ENCODE data around the gene JPH3. TPM values are rescaled to one million over a fixed set of nuclear protein-coding genes. Genes with fewer than 3 reads are reported as not detected.

JPH3 gene
- total RNA-seq, 1 donor from 2014 or later = 0.16 TPM

DNA sequence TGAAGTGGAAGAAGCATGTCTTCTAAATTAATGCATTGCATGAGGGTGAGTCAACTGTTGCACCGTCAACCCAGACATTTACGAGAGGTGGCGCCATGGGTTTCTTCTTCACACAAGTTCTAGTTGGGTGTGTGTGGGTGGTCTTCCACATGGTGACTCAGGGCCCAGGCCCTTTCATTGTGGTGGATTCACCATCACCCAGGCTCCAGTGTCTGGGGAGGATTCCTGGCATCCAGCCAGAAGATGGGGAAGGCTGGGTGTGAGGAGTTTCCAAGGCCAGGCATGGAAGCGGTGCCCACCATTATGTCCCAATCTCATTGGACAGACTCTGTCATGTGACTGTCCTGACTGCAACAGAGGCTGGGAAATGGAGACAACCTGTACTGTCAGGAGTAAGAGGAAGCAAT, 21.4 kb upstream of the JPH3 start:
- intact Hi-C loops (cut with micrococcal nuclease) = no loop called here
- H3K36me3 Mint-ChIP-seq (ENCODE audit: low read depth) = no peaks in the 10 kb centered on the region

DNA sequence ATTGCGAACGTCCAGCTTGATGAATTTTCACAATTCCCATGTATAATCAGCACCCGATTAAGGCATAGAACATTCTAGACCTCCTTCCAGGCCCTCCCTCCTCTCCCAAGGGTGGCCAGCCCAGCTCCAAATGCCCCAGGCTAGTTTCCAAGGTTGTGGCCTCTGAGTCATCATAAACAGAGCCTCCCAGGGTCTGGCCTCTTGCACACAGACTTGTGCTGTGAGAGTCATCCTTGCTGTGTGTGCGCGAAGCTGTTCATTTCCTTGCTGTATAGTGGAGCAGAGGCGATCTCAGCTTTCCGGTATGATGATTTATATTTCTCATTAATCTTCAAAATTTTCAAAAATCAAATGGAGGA, 20.5 kb upstream of the JPH3 start:
- peaks cover 14% of the 10 kb centered on the region for H3K27me3 Mint-ChIP-seq (ENCODE audit: low read depth)

More for the DNA sequence above, 21.4 kb upstream of the JPH3 start:
- DNase-seq (ENCODE audit: low spot score) = no peak
- Mint-ChIP-seq H3K9me3 (no peaks in the 10 kb centered on the region), H3K4me1 (ENCODE audit: low read depth) (no peaks in the 10 kb centered on the region), H3K27ac (no peak overlapping the region), H3K4me3 (ENCODE audit: low read depth) (no peak overlapping the region), H3K27me3 (ENCODE audit: low read depth) (peaks cover 10% of the 10 kb centered on the region)

DNA sequence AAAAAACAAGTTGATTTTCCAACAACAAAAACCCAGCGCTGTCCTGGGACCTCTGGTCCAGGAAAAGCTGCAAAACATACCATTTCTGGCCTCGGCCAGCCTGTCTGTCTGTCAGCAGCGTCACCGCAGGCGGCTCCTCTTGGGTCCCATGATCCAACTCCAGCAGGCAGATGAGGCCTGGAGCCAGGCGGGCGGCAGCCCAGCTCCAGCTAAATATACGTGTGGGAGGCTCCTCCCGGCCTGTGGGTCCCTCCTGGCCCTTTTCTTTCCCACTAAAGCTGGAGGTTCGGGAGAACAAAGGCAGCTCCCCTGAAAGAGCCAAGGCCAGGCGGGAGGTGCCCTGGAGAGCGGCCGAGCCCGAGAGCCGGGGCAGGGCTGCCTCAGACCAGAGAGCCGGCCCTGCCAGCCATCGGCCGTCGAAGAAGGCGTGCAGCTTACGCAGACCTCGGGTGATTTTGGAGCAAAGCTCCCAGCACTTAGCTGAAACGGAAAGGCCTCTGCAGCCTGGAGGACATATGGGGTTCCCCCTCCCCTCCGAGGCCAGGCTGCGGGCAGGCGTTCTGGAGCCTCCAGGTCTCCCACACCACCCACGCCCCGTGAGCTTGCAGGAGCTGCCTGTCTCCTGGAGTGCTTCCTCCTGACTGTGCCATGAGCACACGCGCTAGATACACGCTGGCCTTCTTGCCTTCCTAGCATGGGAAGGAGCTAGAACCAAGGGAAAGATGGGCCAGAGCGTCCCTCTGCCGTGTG, 19.9 kb upstream of the JPH3 start:
- intact Hi-C loops (cut with micrococcal nuclease) = no loop called here
- Mint-ChIP-seq H3K27ac (no peak overlapping the region), H3K27me3 (ENCODE audit: low read depth) (peaks cover 14% of the 10 kb centered on the region), H3K9me3 (no peaks in the 10 kb centered on the region), H3K4me1 (ENCODE audit: low read depth) (no peaks in the 10 kb centered on the region), H3K36me3 (ENCODE audit: low read depth) (no peaks in the 10 kb centered on the region), H3K4me3 (ENCODE audit: low read depth) (no peak overlapping the region)
- no peak for DNase-seq (ENCODE audit: low spot score)

More for the DNA sequence above, 20.5 kb upstream of the JPH3 start:
- Mint-ChIP-seq H3K36me3 (ENCODE audit: low read depth) (no peaks in the 10 kb centered on the region), H3K9me3 (no peaks in the 10 kb centered on the region), H3K27ac (no peak overlapping the region), H3K4me3 (ENCODE audit: low read depth) (no peak overlapping the region), H3K4me1 (ENCODE audit: low read depth) (no peaks in the 10 kb centered on the region)
- DNase-seq (ENCODE audit: low spot score) = no peak
- intact Hi-C loops (cut with micrococcal nuclease) = no loop called here

DNA sequence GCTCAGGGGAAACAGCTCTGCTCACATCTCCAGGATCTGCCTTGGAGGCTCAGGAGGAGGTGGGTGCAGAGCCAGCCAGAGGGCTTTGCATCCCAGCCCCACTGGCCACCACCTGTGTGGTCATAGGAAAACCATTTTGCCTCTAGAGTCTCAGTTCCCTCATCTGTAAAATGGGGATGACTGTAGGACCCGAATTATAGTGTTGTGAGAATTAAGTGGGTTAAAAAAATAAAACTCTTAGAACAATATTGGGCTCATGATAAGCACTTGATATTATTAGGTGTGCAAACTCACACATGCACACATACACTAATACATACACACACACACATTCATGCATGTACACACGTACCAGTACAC, 19.4 kb upstream of the JPH3 start:
- Mint-ChIP-seq H3K36me3 (ENCODE audit: low read depth) (no peaks in the 10 kb centered on the region), H3K4me1 (ENCODE audit: low read depth) (no peaks in the 10 kb centered on the region), H3K4me3 (ENCODE audit: low read depth) (no peak overlapping the region), H3K27me3 (ENCODE audit: low read depth) (peaks cover 14% of the 10 kb centered on the region), H3K27ac (no peak overlapping the region), H3K9me3 (no peaks in the 10 kb centered on the region)
- no peak for DNase-seq (ENCODE audit: low spot score)
- intact Hi-C loops (cut with micrococcal nuclease) = no loop called here

DNA sequence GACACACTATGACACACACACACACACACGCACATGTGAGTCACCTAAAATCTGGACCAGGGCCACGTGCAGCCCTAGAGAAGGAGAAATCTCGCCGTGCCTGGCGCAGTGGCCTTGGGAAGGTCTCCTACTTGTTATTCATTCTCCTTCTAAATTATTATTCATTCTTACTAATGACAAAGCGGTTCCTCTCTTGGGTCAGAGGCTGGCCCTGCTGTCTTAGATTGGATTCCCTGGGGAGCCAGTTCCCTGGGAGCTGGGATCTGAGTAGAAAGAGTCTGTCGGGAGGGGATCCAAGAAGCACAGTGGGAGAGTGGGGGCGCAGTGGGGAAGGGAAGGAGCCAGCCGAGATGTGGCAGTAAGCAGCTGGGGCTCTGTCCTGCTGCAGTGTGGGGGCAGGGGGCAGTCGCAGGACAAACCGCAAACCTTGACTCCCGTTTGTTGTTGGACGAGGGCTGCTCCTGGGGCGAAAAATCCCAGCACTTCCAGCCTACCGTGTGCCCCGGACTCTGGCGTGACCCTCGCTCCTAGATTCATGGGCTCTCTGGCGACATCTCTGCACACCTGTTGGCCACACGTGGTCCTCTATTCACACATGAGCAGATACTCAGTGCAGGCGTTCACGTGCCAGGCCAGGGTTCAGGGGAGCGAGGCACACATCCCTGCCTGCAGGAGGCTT, 18.7 kb upstream of the JPH3 start:
- H3K4me3 Mint-ChIP-seq (ENCODE audit: low read depth) = no peak overlapping the region
- no peak for DNase-seq (ENCODE audit: low spot score)
- no peak overlapping the region for H3K27ac Mint-ChIP-seq
- H3K4me1 Mint-ChIP-seq (ENCODE audit: low read depth) = no peaks in the 10 kb centered on the region
- H3K36me3 Mint-ChIP-seq (ENCODE audit: low read depth) = no peaks in the 10 kb centered on the region
- no peaks in the 10 kb centered on the region for H3K9me3 Mint-ChIP-seq
- H3K27me3 Mint-ChIP-seq (ENCODE audit: low read depth) = peaks cover 15% of the 10 kb centered on the region
- intact Hi-C loops (cut with micrococcal nuclease) = no loop called here

DNA sequence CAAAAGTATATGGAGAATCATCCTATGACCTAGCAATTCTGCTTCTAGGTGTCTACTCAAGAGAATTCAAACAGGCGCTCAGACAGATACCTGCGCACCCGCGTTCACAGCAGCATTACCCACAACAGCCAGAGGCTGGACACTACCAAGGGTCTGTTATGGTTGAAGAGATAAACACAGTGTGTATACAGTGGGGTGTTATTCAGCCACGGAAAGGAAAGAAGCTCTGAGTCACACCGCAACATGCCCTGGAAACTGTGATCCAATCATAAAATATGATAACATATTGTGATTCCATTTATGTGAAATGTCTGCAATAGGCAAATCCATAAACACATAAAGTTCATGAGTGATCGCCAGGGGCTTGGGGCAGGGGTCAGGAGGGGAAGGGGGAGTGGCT, 18.0 kb upstream of the JPH3 start:
- Mint-ChIP-seq H3K9me3 (no peaks in the 10 kb centered on the region), H3K4me1 (ENCODE audit: low read depth) (no peaks in the 10 kb centered on the region), H3K27me3 (ENCODE audit: low read depth) (peaks cover 13% of the 10 kb centered on the region), H3K4me3 (ENCODE audit: low read depth) (no peak overlapping the region), H3K36me3 (ENCODE audit: low read depth) (no peaks in the 10 kb centered on the region), H3K27ac (no peak overlapping the region)
- DNase-seq (ENCODE audit: low spot score) = no peak
- intact Hi-C loops (cut with micrococcal nuclease) = no loop called here

DNA sequence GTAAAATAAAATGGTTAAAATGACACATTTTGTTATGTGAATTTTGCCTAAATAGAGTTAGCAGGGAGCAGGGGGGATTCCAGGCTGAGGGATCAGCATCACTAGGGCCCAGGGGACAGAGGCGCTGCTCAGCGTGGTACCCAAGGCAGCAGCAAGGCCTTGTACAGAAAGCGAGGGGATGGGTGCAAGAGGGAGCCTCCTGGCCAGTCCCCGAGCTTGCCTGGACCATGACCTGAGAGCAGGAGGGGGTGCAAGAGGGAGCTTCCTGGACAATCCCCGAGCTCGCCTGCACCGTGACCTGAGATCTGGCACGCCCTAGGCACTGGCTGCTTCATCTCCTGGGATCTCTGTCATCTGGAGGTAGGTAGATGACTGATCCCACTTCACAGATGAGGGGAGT, 17.3 kb upstream of the JPH3 start:
- no peak for DNase-seq (ENCODE audit: low spot score)
- peaks cover 15% of the 10 kb centered on the region for H3K27me3 Mint-ChIP-seq (ENCODE audit: low read depth)
- no peak overlapping the region for H3K27ac Mint-ChIP-seq
- H3K9me3 Mint-ChIP-seq = no peaks in the 10 kb centered on the region
- intact Hi-C loops (cut with micrococcal nuclease) = no loop called here
- no peak overlapping the region for H3K4me3 Mint-ChIP-seq (ENCODE audit: low read depth)
- no peaks in the 10 kb centered on the region for H3K36me3 Mint-ChIP-seq (ENCODE audit: low read depth)
- H3K4me1 Mint-ChIP-seq (ENCODE audit: low read depth) = no peaks in the 10 kb centered on the region

DNA sequence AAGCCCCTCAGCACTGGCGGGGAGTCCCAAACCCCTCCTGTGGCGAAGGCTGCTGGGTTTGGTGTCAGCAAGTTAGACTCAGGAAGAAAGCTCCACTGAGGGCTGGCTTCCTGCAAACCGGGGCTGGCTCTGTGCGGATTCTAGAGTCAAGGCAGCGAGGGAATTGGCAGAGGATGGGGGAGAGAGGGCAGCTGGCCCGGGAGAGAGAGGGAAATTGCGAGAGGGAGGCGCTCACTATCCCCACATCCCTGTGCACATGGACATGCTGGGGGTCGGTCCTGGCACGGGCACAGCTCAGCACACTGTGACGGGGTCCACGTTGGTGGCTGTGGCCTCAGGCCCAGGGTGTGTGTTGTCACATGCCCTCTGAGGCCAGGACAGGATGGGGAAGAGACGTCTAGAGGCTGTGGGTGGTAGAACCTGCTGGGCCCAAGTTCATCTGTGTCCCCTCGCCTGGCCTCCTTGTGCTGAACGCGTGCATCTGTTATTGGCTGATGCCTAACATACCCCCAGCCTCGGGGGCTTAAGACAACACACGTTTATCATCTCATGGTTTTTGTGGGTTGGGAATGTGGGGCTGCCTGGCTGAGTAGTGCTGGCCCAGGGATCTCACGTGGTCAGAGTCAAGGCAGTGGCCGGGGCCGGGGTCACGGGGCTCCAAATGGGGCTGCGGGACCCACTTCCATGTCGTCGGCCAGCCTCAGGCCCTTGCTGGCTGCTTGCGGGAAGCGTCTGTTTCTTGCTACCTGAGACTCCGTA, 16.7 kb upstream of the JPH3 start:
- H3K36me3 Mint-ChIP-seq (ENCODE audit: low read depth) = no peaks in the 10 kb centered on the region
- H3K9me3 Mint-ChIP-seq = no peaks in the 10 kb centered on the region
- H3K4me3 Mint-ChIP-seq (ENCODE audit: low read depth) = no peak overlapping the region
- DNase-seq (ENCODE audit: low spot score) = no peak
- H3K4me1 Mint-ChIP-seq (ENCODE audit: low read depth) = no peaks in the 10 kb centered on the region
- H3K27ac Mint-ChIP-seq = no peak overlapping the region
- intact Hi-C loops (cut with micrococcal nuclease) = no loop called here
- peaks cover 20% of the 10 kb centered on the region for H3K27me3 Mint-ChIP-seq (ENCODE audit: low read depth)

DNA sequence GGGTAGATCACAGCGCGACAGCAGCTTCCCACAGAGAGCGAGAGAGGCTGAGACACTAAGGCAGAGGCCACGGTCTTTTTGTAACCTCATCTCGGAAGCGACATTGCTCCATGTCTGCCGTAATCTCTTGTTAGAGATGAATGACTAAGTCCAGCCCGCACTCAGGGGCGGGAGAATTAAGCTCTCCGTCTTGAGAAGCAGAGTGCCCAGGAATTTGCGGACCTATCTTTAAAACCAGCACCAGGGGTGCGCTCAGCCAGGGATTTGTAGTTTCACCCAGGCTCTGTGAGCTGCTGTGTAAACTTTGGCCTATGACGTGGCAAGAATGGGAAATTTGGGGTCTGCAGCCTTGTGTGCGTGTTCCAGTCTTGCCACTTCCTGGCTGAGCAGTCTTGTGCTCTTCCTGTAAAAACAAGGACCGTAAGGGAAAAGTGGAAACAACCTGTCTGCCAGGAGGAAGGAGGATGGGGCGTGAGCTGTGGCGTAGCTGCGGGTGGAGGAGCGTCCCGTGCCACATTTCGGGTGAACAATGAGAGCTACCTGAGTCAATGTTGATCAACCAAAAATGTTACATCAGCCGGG, 16.0 kb upstream of the JPH3 start:
- intact Hi-C loops (cut with micrococcal nuclease) = no loop called here
- Mint-ChIP-seq H3K27me3 (ENCODE audit: low read depth) (peaks cover 20% of the 10 kb centered on the region), H3K27ac (no peak overlapping the region), H3K4me1 (ENCODE audit: low read depth) (no peaks in the 10 kb centered on the region), H3K9me3 (no peaks in the 10 kb centered on the region), H3K4me3 (ENCODE audit: low read depth) (no peak overlapping the region), H3K36me3 (ENCODE audit: low read depth) (no peaks in the 10 kb centered on the region)
- no peak for DNase-seq (ENCODE audit: low spot score)

DNA sequence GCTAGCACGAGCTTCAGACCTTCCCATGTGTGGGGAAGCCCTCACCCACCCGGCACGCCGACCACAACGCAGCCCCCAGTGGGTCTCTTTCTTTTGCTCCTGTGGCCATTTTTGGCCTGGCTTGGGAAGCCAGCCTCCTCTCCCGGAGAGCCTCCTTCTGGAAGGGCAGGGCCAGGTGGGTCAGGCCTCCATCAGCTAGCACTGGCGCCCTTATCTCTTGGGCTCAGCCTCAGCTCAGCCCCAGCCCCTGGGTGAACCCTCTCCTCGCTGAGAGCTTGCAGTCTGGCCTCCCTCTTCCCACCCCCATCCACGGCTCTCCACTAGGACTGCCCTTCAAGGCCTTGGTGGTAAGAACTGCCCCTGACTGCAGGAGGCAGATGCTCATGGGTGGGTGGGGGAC, 14.7 kb upstream of the JPH3 start:
- H3K36me3 Mint-ChIP-seq (ENCODE audit: low read depth) = no peaks in the 10 kb centered on the region
- intact Hi-C loops (cut with micrococcal nuclease) = no loop called here
- DNase-seq (ENCODE audit: low spot score) = no peak
- H3K27ac Mint-ChIP-seq = no peak overlapping the region
- H3K4me3 Mint-ChIP-seq (ENCODE audit: low read depth) = no peak overlapping the region
- H3K9me3 Mint-ChIP-seq = no peaks in the 10 kb centered on the region
- H3K4me1 Mint-ChIP-seq (ENCODE audit: low read depth) = no peaks in the 10 kb centered on the region
- H3K27me3 Mint-ChIP-seq (ENCODE audit: low read depth) = peaks cover 20% of the 10 kb centered on the region

DNA sequence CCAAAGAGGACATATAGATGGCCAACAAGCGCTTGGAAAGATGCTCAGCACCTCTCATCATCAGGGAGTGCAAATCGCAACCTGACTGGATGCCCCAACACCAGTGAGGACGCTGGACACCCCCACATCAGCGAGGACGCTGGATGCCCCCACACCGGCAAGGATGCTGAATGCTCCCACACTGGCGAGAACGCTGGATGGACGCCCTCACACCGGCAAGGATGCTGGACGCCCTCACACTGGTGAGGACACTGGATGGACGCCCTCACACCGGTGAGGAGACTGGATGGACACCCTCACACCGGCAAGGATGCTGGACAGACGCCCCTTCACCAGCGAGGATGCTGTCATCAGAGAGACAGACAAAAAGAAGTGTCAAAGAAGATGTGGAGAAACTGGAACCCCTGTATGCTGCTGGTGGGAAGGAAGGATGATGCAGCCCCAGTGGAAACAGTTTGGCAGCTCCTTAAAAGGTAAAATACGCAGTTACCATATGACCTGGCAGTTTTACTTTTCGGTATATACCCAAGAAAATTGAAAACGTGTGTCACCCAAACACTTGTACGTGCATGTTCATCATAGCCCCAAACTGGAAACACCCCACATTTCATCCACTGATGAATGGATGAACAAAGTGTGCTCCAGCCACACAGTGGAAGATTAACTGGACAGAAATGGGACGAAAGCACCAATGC, 10.1 kb upstream of the JPH3 start:
- H3K36me3 Mint-ChIP-seq (ENCODE audit: low read depth) = no peaks in the 10 kb centered on the region
- no peak for DNase-seq (ENCODE audit: low spot score)
- H3K27ac Mint-ChIP-seq = no peak overlapping the region
- H3K4me3 Mint-ChIP-seq (ENCODE audit: low read depth) = no peak overlapping the region
- peaks cover 10% of the 10 kb centered on the region for H3K27me3 Mint-ChIP-seq (ENCODE audit: low read depth)
- H3K9me3 Mint-ChIP-seq = no peaks in the 10 kb centered on the region
- intact Hi-C loops (cut with micrococcal nuclease) = no loop called here
- no peaks in the 10 kb centered on the region for H3K4me1 Mint-ChIP-seq (ENCODE audit: low read depth)

DNA sequence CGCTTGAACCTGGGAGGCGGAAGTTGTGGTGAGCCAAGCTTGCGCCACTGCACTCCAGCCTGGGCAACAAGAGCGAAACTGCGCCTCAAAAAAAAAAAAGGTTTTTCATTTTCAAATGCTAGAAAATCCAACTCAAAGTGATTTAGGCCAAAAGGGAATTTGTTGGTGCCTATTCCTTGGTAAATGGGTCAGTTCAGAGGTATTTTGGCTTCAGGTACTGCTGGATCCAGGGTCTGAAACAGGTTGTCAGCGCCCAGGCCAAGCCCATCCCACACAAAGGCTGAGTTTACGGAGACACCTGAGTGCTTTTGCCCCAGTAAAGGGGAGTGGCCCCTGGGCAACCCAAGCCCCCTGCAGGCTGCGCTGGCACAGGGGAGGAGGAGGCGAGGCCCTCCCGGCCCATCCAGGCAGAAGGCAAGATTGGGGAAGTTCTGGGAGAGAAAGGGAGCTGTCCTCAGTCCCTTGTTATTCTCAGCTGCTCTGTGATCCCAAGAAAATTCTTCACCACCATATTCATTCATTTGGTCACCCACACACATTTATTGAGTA, 8.5 kb upstream of the JPH3 start:
- no peaks in the 10 kb centered on the region for H3K4me1 Mint-ChIP-seq (ENCODE audit: low read depth)
- no peak overlapping the region for H3K27ac Mint-ChIP-seq
- H3K4me3 Mint-ChIP-seq (ENCODE audit: low read depth) = no peak overlapping the region
- no peaks in the 10 kb centered on the region for H3K36me3 Mint-ChIP-seq (ENCODE audit: low read depth)
- no peaks in the 10 kb centered on the region for H3K9me3 Mint-ChIP-seq
- no peak for DNase-seq (ENCODE audit: low spot score)
- H3K27me3 Mint-ChIP-seq (ENCODE audit: low read depth) = peaks cover 7% of the 10 kb centered on the region
- intact Hi-C loops (cut with micrococcal nuclease) = no loop called here

Measured in activated T-helper 2 cell treated with anti-CD3 and anti-CD28 coated beads, Interferon-gamma antibody, Interleukin-2, Interleukin-4, amounts not matched to agents 10 μg/mL and 5 μg/mL and 100 μg/mL, durations not matched to agents 14 hours and 24 hours and 36 hours (primary cell).